Left colon (tissue), 2 donors: Measurements from ENCODE around the gene LARGE1. TPM values are rescaled to one million over a fixed set of nuclear protein-coding genes. Genes with fewer than 3 reads are reported as not detected.

Experiments used
- ATAC-seq: fragments of 200-7000 bp; cut with Tn5 transposase; one replicate; pipeline ENCODE4 v1.9.1; 2020; ENCODE audit warnings: mild to moderate bottlenecking, moderate library complexity
- DNase-seq, 2 donors: peaks; one replicate each; pipeline ENCODE4 v3.0.0-alpha.2; 2020
- intact Hi-C, 2 donors: fragments of 100-400 bp; cut with DNase I in 1 of 2; cut with micrococcal nuclease in 1 of 2; formaldehyde crosslinking; loops; one replicate each; pipeline versions ENCODE4 v1.11.2 to v1.14.0; 2022; cut with DNase I, micrococcal nuclease
- total RNA-seq, 2 donors: library from RNA; stranded (reverse); fragmentation: NEBNext Ultra II Directional; extraction: Animal tissue kit (Norgen Biotek cat#: 25700); gene quantifications; one replicate each; pipeline ENCODE4 v1.2.1, GENCODE V29; 2021
- donor health status: DM: no; HTN: no; CAD: no.
- donor health status: DM: yes; HTN: yes; CAD: no.

The LARGE1 gene
- total RNA-seq, 2 donors from 2014 or later = 51.6 to 69.6 TPM

DNA sequence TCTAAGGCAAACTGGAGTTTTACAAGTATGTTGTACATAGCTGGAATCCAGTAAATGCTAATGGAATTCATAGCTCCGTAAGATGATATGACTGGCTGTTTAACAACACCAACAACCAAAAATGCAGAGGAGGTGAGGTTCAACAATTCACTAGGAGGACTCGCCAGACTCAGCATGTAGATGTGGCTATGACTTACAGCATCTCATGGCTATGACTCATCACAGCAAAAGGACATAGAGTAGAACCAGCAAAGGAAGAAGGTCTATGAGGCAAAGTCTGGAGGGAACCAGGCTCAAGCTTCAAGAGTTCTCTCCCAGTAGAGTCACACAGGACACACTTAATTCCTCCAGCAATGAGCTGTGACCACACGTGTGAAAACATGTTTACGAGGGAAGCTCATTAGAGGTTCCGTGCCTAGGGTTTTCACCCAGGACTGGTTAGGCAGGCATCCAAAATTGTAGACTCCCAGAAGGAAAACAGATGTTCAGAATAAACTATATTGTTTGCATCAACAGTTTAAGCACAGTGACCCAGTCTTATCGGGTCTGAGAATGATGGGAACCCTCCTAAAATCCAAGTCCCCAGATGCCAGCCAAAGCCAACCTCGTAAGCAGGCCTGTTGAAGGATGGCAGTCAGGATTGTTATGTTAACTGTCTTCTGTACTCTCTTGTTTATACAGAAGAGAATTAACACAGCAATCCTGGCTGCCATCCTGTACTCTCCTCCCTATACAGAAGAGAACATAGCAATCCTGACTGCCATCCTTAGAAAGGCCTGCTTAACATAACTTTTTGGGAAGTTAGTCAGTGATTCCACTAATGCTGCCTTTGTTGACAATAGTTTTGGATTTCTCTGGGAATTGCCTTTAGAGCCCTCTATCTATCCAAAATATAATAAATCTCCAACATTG, 116.6 kb downstream of the LARGE1 start:
- intact Hi-C loops = no loop called here
- DNase-seq = no peak
- peak; percentile 29 for ATAC-seq

DNA sequence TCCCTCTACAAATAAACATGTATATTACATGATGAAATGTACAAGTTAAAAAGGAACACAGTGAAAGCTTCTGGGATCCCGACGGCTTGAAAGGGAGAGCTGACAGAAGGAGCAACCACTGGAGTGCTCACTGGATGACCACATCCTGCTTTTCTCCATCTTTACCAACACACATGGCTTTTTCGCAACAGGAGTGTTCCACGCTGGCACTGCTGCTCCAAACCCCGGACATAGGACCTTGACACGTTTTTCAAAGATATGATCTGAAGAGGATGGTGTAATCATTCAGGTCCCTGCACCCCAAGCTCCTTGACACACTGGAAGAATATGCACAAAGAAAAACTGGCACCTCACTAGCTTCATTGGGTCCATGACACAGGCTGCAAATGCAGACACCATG, 121.9 kb downstream of the LARGE1 start:
- no peak for DNase-seq
- ATAC-seq = no peak
- intact Hi-C loops = no loop called here

DNA sequence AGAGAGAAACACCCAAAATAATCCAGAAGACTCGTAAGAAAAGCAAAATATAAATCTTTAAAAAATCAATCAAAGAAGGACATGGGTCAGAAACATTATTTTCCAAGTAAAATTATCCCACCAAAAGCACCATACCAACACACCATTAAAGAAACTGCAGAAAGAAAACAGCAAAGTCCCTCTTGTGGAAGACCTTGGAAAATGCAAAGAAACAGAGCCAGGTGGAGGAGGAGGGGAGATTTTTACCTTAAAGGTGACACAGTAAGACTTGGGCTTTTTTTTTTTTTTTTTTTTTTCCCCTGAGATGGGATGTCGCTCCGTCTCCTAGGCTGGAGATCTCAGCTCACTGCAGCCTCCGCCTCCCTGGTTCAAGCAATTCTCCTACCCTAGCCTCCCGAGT, 123.8 kb downstream of the LARGE1 start:
- ATAC-seq (no peak), DNase-seq (no peak)
- intact Hi-C loops = no loop called here

DNA sequence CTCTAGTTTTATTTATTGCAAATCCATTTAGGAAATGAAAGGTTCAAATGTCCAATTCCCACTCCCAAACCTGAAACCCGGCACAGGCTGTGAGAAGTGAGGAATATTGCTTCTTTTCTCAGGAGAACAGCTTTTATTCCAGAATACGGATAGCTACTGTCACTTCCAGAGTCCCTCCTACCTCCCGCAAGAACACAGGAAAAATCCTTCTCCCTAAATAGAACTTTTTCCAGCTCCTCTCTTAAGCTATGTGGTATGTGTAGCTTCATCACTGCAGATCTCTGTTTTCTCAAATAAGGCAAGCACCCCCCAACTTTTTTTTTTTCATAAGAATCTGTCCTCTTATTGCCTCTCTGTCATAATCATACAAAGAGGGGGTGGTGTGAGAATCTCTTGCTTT, 126.8 kb downstream of the LARGE1 start:
- intact Hi-C loops = no loop called here

DNA sequence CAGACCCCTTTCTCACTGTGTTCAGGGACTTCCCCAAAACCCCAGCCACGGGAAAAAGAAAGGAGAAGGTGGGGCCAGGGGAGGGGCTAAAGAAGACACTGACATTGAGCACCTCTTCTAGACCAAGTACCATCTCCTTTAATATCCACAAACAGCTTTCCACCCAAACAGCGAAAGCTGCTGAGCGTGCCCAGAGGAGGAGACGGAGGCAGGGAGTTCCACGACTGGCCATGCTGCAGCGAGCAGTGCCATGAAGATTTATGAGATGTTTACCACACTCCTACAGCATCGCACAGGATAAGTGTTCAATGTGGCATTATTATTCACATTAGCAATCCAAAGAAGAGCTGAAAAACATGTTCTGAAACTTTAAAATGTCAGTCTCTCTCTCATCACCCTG, 127.4 kb downstream of the LARGE1 start:
- ATAC-seq (no peak), DNase-seq (no peak)
- intact Hi-C loops = no loop called here

More for the DNA sequence above, 126.8 kb downstream of the LARGE1 start:
- DNase-seq (no peak), ATAC-seq (no peak)

DNA sequence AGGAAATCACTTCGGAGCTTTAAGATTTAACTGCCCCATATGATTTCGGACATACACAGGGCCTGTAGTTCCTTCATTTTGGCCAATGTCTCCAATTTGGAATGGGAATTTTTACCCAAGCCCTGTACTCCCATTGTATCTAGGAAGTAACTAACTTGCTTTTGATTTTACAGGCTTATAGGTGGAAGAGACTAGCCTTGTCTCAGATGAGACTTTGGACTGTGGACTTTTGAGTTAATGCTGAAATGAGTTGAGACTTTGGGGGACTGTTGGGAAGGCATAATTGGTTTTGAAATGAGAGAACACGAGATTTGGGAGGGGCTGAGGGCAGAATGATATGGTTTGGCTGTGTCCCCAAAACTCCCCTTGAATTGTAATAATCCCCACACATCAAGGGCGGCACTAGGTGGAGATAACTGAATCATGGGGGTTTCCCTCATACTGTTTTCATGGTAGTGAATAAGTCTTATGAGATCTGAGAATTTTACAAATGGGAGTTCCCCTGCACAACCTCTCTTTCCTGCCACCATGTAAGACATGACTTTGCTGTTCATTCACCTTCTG, 130.5 kb downstream of the LARGE1 start:
- no peak for DNase-seq
- intact Hi-C loops = no loop called here
- ATAC-seq = no peak

DNA sequence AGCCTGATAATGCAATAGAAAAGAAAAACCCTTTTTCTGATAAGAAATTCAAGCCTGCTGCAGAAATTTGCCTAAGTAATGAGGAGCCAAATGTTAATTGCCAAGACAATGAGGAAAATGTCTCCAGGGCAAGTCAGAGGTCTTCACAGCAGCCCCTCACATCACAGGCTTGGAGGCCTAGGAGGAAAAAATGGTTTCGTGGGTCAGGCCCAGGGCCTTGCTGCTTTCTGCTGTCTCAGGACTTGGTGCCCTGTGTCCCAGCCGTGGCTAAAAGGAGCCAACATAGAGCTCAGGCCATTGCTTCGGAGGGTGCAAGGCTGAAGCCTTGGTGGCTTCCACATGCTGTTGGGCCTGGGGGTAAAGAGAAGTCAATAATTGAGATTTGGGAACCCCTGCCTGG, 131.3 kb downstream of the LARGE1 start:
- DNase-seq (no peak), ATAC-seq (no peak)
- intact Hi-C loops = no loop called here

DNA sequence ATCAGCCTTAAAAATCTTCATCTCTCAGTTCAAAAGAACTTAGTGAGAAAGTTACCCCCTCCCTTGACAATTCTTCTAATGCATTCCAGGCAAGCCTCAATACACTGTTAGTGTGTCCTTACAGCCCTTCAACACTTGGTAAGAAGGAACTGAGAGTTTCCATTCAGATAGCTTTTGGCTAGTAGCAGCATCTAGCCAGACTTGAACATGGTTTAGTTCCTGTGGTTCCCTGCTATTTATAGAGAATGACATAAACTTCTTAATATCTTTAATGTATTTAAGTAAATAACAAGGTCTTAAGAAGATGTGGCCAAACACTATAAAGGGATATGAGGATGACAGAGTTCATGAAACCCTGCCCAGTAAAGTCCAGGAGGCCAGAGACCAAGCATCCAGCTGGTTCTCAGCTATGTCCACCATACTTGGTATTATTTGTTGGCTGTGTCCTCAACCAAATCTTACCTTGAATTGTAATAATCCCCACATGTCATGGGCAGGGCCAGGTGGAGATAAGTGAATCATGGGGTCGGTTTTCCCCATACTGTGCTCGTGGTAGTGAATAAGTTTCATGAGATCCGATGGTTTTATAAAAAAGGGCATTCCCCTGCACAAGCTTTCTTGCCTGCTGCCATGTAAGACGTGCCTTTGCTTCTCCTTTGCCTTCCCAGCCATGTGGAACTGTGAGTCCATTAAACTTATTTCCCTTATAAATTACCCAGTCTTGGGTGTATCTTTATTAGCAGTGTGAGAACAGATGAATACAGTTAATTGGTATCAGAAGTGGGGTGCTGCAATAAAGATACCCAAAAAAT, 132.4 kb downstream of the LARGE1 start:
- intact Hi-C loops = no loop called here
- no peak for DNase-seq
- no peak for ATAC-seq

DNA sequence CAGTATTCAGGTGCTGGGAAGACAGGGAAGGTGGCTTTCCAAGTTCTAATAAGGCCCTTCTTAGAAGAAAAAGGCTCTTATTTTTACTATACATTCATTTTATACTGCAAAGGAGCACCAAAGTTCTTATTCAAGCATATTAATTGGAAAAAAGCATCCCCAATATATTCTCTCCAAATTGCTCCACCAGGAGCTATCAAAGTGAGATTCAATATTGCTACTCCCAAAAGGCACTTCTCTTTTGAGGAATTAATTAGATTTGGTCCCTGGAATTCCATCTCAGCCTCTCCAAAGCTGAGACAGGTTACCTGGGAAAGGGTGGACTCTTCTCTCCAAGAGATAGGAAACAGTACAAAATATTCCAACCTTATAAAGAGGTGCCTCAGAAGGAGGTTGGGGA, 134.1 kb downstream of the LARGE1 start:
- DNase-seq = no peak
- intact Hi-C loops = no loop called here
- no peak for ATAC-seq

DNA sequence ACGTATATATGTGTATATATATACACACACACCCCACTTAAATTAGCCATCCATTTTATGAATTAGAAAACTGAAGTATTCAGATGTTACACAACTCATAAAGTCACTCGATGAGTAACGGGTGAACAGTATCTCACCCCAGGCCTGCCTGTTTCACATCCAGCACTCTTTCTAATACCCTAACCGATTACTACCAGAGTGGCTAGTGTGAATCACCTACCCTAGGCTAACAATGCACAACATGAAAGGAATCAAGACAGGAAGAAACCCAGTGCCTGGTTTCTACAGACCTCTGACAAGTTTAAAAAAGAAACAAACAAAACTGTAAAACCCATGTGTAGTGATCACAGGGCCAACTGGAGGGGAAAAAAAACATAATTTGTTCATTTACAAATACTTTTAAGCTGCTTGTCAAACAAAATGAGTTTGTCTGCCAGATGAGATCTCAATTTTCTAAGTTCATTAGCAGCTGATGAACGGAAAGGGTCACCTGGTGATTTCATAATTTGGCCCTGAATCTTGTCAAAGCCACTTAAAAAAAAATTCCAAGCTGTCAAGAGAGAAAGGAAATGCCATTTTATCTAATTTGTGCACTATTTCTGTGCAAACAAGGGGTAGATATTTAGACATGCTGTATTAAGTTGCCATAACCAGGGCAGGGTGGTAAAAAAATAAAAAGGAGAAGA, 134.8 kb downstream of the LARGE1 start:
- intact Hi-C loops = no loop called here

DNA sequence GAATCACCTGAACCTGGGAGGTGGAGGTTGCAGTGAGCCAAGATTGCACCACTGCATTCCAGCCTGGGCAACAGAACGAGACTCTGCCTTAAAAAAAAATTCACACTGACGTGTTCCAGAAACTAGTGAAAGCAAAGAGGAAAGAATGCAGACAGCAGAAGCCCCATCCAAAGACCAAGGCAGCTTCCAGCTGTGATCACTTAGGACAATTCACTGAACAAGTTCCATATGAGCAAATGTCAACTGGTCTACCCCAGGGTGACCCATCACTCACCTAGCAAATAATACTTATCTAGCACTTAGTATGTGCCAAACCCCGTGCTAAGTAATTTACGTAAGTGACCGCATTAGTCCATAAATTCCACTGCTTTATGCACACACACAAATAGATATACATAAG, 138.9 kb downstream of the LARGE1 start:
- DNase-seq (no peak), ATAC-seq (no peak)
- intact Hi-C loops = no loop called here

More for the DNA sequence above, 134.8 kb downstream of the LARGE1 start:
- DNase-seq (no peak), ATAC-seq (no peak)

DNA sequence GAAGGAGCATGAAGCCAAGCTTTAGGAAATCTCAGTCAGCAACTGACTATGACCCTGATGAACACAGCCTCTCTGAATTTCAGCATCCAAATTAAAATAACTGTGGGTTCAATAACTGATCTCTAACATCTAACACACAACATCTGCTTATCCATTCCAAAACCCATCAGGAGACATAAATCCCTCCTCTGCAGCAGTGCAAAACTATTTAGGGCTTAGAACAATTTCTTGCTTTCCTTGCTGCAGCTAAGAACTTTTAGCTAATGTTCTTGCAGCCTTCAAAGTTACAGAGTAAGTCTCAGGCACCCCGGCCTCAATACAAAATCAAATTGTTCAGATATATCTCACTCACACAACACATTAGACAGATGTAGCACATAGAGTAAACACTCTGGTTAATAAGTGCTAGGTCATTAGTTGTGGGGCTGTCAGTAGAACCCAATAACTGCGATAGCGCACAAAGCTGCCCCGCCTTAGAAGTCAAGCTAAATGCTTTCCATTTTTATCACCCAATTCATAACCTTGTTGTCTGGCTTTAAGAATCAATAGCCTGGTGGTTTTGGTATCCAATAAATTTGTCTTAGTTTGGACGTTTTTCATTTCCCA, 139.6 kb downstream of the LARGE1 start:
- intact Hi-C loops = no loop called here
- DNase-seq (no peak), ATAC-seq (peak; percentile 19)

DNA sequence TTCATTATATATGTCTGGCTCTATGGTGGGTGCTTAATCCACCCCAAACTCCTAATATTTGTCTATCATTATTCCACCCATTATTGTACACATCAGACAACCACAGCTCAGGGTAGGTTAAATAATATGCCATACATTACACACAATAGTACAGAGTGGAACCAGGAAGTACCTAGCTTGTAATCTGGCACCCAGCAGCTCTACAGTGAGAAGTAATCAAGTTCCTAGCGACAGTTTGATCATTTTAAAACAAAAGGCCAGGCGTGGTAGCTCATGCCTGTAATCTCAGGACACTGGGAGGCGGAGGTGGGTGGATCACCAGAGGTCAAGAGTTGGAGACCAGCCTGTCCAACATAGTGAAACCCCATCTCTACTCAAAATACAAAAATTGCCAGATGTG, 141.0 kb downstream of the LARGE1 start:
- no peak for DNase-seq

DNA sequence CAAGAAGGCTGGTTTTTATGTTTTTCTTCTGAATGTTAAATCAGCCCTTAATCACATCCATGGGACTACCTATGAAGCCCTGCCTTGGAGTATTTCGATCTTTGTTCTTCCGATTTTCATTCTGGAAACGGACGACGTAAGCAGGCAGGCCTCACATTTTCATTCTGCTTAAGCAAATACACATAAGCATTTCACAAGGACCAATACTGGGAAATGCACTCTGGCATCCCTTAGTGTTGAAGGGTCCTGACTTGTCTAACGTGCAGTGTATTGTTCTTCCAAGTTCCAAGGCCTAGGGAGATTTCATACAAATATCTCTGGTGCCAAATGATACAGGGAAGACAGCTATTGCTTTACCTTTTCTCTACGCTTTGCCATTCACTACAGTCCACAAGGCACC, 143.8 kb downstream of the LARGE1 start:
- ATAC-seq (no peak), DNase-seq (no peak)
- intact Hi-C loops = no loop called here

More for the DNA sequence above, 141.0 kb downstream of the LARGE1 start:
- peak; percentile 84 for ATAC-seq
- intact Hi-C loops = no loop called here

DNA sequence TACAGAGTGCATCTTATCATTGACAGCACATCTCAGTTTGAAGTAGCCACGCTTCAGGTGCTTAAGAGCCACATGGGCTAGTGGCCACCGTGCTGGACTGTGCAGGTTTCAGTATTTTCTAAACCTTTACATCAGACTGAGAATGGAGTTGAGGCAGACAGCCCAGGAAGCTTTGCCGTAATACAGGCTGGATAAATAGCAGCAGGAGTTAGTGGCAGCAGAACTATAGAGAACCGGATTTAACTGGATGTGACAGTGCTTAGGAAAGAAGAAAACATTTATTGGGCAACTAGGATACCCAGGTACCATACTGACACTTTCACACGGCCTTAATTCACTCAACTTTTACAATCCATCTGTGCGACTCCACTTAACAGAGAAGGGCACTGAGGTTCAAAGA, 145.5 kb downstream of the LARGE1 start:
- DNase-seq (no peak), ATAC-seq (no peak)
- intact Hi-C loops = no loop called here

DNA sequence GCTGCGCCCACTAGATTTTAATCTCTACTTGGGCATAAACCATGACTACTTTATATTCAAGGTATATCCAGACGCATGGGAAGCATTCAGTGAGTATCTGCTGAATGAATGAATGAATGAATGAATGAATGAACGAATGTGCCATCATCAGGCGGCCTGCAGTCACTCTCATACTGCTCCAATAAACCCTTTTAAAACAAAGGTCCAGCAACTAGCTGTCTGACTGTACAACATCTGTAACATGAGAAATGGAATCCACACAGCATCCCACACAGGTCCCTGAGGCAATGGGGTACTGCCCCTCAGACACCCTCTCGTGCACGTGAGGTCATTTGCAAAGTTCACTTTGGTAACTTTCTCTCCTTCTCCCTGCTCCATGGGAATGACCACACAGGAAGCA, 147.5 kb downstream of the LARGE1 start:
- ATAC-seq = no peak
- no peak for DNase-seq
- intact Hi-C loops = no loop called here

DNA sequence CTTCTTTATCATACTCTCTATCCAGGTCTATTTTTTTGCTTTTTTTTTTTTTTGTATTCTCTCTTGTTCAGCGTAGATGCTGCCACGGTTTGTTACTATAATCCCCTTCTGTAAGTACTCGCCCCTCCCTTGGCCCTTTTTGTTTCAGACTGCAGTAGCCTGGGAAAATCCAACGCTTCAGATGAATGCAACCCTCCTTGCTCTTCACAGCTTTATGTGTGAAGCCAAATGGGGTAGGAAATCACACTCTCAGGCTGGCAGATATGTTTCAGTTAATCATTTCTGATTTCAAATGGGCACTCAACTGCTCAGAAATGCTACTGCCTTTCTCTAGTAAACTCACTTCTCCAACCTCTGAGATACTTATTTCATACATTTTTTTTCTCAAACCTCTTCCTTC, 149.1 kb downstream of the LARGE1 start:
- ATAC-seq (no peak), DNase-seq (no peak)
- intact Hi-C loops = no loop called here

DNA sequence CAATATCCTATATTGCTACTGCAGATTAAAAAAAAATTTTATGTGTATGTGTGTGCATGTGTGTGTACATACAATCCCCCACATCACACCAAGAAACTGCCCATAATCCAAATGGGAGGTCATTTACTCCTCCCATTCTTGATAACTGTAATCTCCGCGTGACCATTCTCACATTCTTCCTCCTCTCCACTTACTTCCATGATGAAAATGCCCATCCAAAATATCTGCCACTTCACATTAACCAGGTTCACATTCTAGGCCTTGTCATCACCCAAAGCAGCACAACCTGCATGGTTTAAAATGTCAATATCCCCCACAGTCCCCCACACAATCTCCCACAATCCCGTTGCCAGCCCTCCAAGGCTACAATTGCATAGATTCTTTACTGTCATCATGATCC, 149.6 kb downstream of the LARGE1 start:
- ATAC-seq = no peak

DNA sequence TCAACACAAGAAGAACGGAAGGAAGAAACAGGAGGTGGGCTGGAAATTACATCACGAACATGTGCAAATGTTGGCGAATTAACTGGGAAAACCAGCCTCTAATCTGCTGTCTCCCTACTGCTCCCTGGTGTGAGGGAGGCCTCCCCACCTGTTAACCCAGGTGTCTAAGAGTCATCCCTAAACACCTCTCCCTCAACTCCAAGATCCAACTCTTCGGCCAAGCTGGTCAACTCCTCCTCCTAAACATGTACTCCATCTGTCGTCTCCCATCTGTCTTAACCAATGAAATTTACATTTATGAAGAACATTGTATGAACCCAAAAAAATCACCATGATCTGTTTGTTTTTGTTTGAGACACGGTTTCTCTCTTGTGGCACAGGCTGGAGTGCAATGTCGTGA, 154.2 kb downstream of the LARGE1 start:
- ATAC-seq (no peak), DNase-seq (no peak)
- intact Hi-C loops = no loop called here

More for the DNA sequence above, 149.6 kb downstream of the LARGE1 start:
- intact Hi-C loops = no loop called here
- no peak for DNase-seq
